ENCODE measurements around the gene NR4A3.

DNA sequence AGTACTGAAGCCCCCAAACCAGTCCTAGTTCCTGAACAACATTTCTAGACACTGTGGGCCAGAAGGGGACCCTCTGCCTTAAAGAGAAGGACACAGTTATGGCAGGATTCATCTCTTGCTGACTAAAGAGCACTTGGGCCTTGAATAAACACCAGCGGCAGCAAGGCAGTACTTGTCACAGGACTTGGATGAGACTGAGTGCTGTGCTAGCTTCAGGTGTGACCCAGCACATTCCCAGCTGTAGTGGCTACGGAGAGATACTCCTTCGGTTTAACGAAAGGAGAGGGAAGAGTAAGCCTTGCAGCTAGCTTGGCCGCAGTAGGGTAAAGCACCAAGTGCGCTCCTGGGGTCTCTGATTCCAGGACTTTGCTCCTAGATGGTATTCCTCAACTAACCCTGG lies 73.8 kb downstream of the NR4A3 start:
- TF ChIP-seq CTCF (IDR thresholded peaks at IDR 0.05 in 4 of 5, conservative IDR thresholded peaks at IDR 0.05 in 1 of 5) (no peak), POLR2A (IDR thresholded peaks at IDR 0.05) (no peak)

Measured in gastrocnemius medialis (tissue), 4 donors.